Epithelial cell of esophagus (primary cell): Measurements from ENCODE around the gene F7.

ENCODE experiments used
- DNase-seq: peaks from one replicate; pipeline ENCODE4 v3.0.0; 2010; ENCODE audit warnings: low read depth
- H3K4me3 ChIP-seq: 2 replicates; pipeline ENCODE4 v1.5.1; 2011; ENCODE audit warnings: mild to moderate bottlenecking, low read length, control low read depth
- TF ChIP-seq, protein P1 (sequence below): IDR thresholded peaks from 2 replicates; pipeline ENCODE4 v1.5.1; 2011; ENCODE audit warnings: low read depth, mild to moderate bottlenecking, low read length, control low read depth, inconsistent platforms; ENCODE audit not compliant: insufficient read depth; ENCODE audit errors: missing control alignments

F7 gene

GRCh38 chr13:113072376-113072775 is 33.2 kb upstream of the F7 start:
- TF ChIP-seq, protein P1, sequence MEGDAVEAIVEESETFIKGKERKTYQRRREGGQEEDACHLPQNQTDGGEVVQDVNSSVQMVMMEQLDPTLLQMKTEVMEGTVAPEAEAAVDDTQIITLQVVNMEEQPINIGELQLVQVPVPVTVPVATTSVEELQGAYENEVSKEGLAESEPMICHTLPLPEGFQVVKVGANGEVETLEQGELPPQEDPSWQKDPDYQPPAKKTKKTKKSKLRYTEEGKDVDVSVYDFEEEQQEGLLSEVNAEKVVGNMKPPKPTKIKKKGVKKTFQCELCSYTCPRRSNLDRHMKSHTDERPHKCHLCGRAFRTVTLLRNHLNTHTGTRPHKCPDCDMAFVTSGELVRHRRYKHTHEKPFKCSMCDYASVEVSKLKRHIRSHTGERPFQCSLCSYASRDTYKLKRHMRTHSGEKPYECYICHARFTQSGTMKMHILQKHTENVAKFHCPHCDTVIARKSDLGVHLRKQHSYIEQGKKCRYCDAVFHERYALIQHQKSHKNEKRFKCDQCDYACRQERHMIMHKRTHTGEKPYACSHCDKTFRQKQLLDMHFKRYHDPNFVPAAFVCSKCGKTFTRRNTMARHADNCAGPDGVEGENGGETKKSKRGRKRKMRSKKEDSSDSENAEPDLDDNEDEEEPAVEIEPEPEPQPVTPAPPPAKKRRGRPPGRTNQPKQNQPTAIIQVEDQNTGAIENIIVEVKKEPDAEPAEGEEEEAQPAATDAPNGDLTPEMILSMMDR: no peak
- no peak overlapping the region for H3K4me3 ChIP-seq
- no peak for DNase-seq

GRCh38 chr13:113073942-113074341 is 31.6 kb upstream of the F7 start:
- no peak overlapping the region for H3K4me3 ChIP-seq
- TF ChIP-seq, protein P1: no peak
- DNase-seq: no peak

DNA sequence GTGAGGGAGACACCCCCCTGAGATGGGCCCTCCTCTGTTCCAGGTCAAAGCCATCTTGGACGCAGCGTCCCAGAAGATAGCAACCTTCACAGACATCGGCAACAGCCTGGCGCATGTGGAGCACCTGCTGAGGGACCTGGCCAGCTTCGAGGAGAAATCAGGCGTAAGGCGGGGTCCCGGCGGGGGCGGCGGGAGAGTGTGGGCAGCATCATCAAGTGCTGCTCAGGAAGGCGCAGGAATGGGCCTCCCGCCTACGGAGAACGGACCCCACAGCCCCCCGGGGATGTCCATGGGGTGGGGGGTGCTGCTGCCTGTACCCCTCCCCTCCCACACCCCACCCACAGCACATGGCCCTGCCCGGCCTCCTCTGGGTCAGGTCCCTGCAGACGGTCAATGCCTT is 31.2 kb upstream of the F7 start:
- TF ChIP-seq, protein P1: no peak
- no peak overlapping the region for H3K4me3 ChIP-seq
- no peak for DNase-seq

DNA sequence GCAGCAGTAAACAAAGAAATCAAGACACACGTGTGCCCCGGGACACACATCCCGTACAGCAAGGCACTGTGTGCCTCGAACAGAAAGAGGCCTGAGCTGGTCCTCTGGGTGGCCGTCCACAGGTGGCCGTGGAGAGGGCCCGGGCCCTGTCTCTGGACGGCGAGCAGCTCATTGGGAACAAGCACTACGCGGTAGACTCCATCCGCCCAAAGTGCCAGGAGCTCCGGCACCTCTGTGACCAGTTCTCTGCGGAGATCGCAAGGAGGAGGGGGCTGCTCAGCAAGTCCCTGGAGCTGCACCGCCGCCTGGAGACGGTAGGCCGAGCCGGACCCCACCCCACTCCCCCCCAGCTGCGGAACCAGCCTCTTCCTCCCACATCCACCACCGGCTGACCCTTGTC is 30.7 kb upstream of the F7 start:
- TF ChIP-seq, protein P1: no peak
- DNase-seq: no peak
- no peak overlapping the region for H3K4me3 ChIP-seq

DNA sequence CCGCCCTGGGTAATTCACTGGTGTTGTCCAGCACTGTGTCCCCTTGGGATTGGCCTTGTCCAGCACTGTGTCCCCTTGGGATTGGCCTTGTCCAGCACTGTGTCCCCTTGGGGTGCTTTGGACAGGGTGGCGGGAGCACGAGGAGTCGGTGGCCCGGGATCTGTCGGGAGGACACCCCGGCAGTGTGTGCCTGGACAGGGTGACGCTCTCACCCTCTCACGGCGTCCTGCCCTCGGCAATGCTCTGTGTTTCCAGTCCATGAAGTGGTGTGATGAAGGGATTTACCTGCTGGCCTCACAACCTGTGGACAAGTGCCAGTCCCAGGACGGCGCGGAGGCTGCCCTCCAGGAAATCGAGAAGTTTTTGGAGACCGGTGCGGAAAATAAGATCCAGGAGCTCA is 29.9 kb upstream of the F7 start:
- no peak for DNase-seq
- H3K4me3 ChIP-seq: no peak overlapping the region
- TF ChIP-seq, protein P1: no peak

GRCh38 chr13:113076681-113077401 is 28.8 kb upstream of the F7 start:
- H3K4me3 ChIP-seq: no peak overlapping the region
- TF ChIP-seq, protein P1: no peak
- DNase-seq: no peak

- TF ChIP-seq, protein P1: no peak
- no peak overlapping the region for H3K4me3 ChIP-seq
- no peak for DNase-seq
Measured at GRCh38 chr13:113077566-113077952, 28.0 kb upstream of the F7 start.
